ENCODE measurements around the gene PCNA.
"Not testable (repeated sequence)": the region's sequence is repeated elsewhere in the genome, so short reads cannot be mapped to it uniquely, and the experiment has no call there.

The PCNA gene

GRCh38 chr20:5114403-5114802 is 5.4 kb downstream of the PCNA start:
- DNase-seq (ENCODE audit: extremely low read depth, low read depth): no peak
- TF ChIP-seq CTCF (IDR thresholded peaks at IDR 0.05; ENCODE audit: low read depth, low read length): no peak

- no peak for DNase-seq (ENCODE audit: extremely low read depth, low read depth)
- no peak for TF ChIP-seq CTCF (IDR thresholded peaks at IDR 0.05; ENCODE audit: low read depth, low read length)
These were observed 6.2 kb downstream of the PCNA start for GRCh38 chr20:5113615-5113986.

GRCh38 chr20:5109276-5109675 is 10.5 kb downstream of the PCNA start:
- DNase-seq (ENCODE audit: extremely low read depth, low read depth): no peak
- no peak for TF ChIP-seq CTCF (IDR thresholded peaks at IDR 0.05; ENCODE audit: low read depth, low read length)

- TF ChIP-seq CTCF (IDR thresholded peaks at IDR 0.05; ENCODE audit: low read depth, low read length): no peak
- no peak for DNase-seq (ENCODE audit: extremely low read depth, low read depth)
These were observed 15.3 kb downstream of the PCNA start for GRCh38 chr20:5104479-5104878.

DNA sequence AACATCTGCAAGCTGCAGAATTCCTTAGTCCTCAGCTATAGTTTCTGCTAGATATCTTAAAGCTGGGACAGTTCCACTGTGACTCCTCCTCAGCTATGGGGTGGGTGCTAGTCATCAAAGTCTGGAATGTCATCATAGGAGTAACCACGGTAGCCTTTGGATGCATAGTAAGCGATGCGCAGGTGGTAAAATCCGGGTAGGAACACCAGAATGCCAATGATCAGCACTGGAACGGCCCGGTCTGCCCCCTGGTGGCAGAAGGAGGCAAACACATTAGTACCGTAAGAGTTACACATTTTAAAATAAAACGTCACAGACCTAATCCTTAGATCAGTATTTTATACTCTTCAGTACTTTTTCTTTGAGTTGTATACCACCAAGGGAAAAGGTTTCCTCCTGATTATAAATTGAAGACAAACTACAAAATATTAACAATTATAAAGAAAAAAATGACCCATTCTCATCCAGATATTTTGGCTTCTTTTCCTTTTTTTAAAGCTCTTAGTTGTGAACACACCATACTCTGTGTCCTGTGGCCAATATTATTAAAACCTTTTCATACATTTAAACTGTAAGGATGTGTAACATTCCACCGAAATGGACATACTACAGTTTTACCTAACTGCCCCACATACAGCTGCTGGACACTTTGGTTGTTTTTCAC is 18.9 kb downstream of the PCNA start:
- DNase-seq (ENCODE audit: extremely low read depth, low read depth): no peak
- TF ChIP-seq CTCF (IDR thresholded peaks at IDR 0.05; ENCODE audit: low read depth, low read length): peak; percentile 77

DNA sequence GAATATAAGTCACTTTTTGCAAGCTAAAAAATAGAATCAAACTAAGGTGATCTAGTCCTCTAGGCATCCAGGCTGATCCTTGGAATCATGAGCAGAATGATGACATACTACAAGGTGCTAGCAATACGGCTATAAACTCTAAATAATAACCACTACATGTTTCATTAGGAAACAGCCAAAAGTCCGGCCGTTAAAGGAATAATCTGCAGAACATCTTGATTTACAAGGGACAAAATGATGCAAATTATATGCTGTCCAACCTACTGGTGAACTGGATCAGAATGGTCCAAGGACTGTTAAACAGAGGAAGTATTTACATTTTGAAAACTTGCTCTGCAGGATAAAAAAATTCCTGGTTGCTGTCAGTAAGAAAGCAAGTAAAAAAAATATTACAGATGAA is 19.8 kb downstream of the PCNA start:
- not testable (repeated sequence) for DNase-seq (ENCODE audit: extremely low read depth, low read depth)

DNA sequence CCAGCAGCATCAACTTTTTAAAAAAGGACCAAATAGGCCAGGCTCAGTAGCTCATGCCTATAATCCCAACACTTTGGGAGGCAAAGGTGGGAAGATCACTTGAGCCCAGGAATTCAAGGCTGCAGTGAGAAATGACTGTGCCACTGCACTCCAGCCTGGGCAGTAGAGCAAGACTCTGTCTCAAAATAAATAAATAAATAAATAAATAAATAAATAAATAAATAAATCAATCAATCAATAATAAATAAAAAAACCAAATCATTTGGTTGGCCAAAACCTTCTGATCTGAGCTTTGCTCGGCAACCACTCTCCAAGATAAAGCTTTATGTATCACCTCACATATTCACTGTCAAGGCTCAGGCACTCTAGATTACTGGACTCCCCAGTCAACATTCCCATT is 20.7 kb downstream of the PCNA start:
- DNase-seq (ENCODE audit: extremely low read depth, low read depth): not testable (repeated sequence)

DNA sequence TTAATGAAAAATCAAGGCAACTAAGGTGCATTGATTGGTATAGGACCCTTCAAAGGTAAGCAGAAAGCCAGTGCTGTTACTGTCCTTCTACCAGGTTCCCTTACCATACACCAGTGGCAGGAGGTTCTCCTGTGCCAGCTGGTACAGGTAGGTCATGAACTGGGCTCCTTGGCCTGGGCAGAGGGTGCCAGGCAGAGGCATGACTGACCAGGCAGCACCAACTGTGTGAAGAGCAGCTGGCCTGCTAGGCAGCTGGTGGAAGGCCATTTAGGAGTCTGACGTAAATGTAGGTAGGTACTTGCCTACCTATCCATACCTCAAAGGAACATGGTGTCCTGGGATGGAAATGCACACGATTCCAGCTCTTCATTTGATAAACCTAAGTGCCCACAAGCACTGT is 23.3 kb downstream of the PCNA start:
- no peak for TF ChIP-seq CTCF (IDR thresholded peaks at IDR 0.05; ENCODE audit: low read depth, low read length)
- no peak for DNase-seq (ENCODE audit: extremely low read depth, low read depth)
